Heart left ventricle (tissue), 16 donors: ENCODE measurements around the gene PTGER3. TPM values are rescaled to one million over a fixed set of nuclear protein-coding genes. Genes with fewer than 3 reads are reported as not detected.

Source experiments
- ATAC-seq, 4 donors: fragments of 200-7000 bp; cut with Tn5 transposase; one replicate each; pipeline ENCODE4 v1.9.1; 2020 to 2022; ENCODE audit warnings: moderate library complexity in 4 of 4, mild to moderate bottlenecking in 3 of 4, moderate number of reproducible peaks in 1 of 4
- DNase-seq, 5 donors: peaks; one replicate each; pipeline ENCODE4 v3.0.0-alpha.2; 2020
- H3K27ac ChIP-seq, 12 donors: fragments of 200-600 bp; sonication (generic) in 4 of 12; one replicate each; pipeline versions ENCODE4 v1.5.0 to v1.8.0; 2016 to 2022; ENCODE audit warnings: mild to moderate bottlenecking in 2 of 12
- H3K27me3 ChIP-seq, 9 donors: fragments of 200-600 bp; sonication (generic) in 2 of 9; one replicate each; pipeline versions ENCODE4 v1.5.1 to v1.8.0; 2016 to 2022; ENCODE audit warnings: mild to moderate bottlenecking in 3 of 9
- H3K36me3 ChIP-seq, 9 donors: fragments of 200-600 bp; sonication (generic) in 2 of 9; one replicate each; pipeline versions ENCODE4 v1.5.0 to v1.8.0; 2018 to 2022; ENCODE audit warnings: mild to moderate bottlenecking in 2 of 9
- H3K4me1 ChIP-seq, 12 donors: fragments of 200-600 bp; sonication (generic) in 4 of 12; one replicate each; pipeline versions ENCODE4 v1.5.0 to v1.8.0; 2016 to 2022; ENCODE audit warnings: mild to moderate bottlenecking in 3 of 12
- H3K4me3 ChIP-seq, 12 donors: fragments of 200-600 bp; sonication (generic) in 4 of 12; one replicate each; pipeline versions ENCODE4 v1.5.0 to v1.8.0; 2017 to 2022; ENCODE audit warnings: mild to moderate bottlenecking in 9 of 12, moderate library complexity in 4 of 12
- H3K9me3 ChIP-seq, 12 donors: fragments of 200-600 bp; sonication (generic) in 4 of 12; one replicate each; pipeline versions ENCODE4 v1.5.0 to v1.8.0; 2016 to 2022; ENCODE audit warnings: mild to moderate bottlenecking in 1 of 12
- CTCF ChIP-seq, 12 donors: fragments of 200-600 bp; sonication (generic) in 4 of 12; IDR thresholded peaks; one replicate each; pipeline versions ENCODE4 v1.5.0 to v1.8.0; 2018 to 2022; ENCODE audit warnings: antibody characterized with exemption in 12 of 12, mild to moderate bottlenecking in 5 of 12
- POLR2A ChIP-seq, 2 donors: fragments of 450-650 bp; IDR thresholded peaks; one replicate each; pipeline ENCODE4 v1.6.1; 2017; ENCODE audit warnings: antibody characterized with exemption in 2 of 2, mild to moderate bottlenecking in 2 of 2, moderate library complexity in 2 of 2
- WGBS, 4 donors: extraction: QIAGEN DNeasy Blood & Tissue Kit in 2 of 4; methylation state at CpG; one replicate each; pipeline versions ENCODE4 v1.1.5 to v1.1.7; 2013 to 2018; 5-methylcytosine and 5-hydroxymethylcytosine counted together
- intact Hi-C, 10 donors: fragments of 100-400 bp; cut with DNase I; formaldehyde crosslinking; loops; one replicate each; pipeline versions ENCODE4 v1.11.1 to v1.14.2; 2022
- long read RNA-seq, 3 donors: library from polyadenylated mRNA; unstranded; transcript quantifications; one replicate each; pipeline ENCODE4 v2.0.0, GENCODE V29; 2020 to 2021
- polyA plus RNA-seq, 2 donors: library from polyadenylated mRNA; stranded (reverse); fragments of 200-250 nt; gene quantifications; one replicate each; pipeline ENCODE4 v1.2.3, GENCODE V29; 2013
- total RNA-seq, 9 donors: library from RNA; depleted of rRNA in 2 of 9; stranded (reverse); fragments of >200 nt in 2 of 9; fragmentation: NEBNext Ultra II Directional in 3 of 9; extraction: Animal tissue kit (Norgen Biotek cat#: 25700) in 3 of 9; gene quantifications; one replicate each; pipeline versions ENCODE4 v1.1.0 to v1.2.4, GENCODE V29; 2016 to 2023
- donor health status: ischemic (EF 13 %, LVEDD 7.1; RV severe dilation, severe dysfunction).
- donor health status: healthy with polysubstance abuse.
- donor health status: DM: no; HTN: yes; CAD: no.
- donor health status: DM: no; HTN: no; CAD: no.
- donor health status: ischemic (EF 25% LVEDD 6.9; RV normal size, moderate dysfunction).
- donor health status: ischemic (EF 25% LVEDD 5.7; RV mildly dilated, moderate dysfunction).
- donor health status: healthy.
- donor health status: DM: yes; HTN: yes; CAD: no.
- donor health status: ischemic (EF 35%, LVEDD 5.7; RV mildly dilated, moderate dysfunction).
- donor health status: nonischemic (EF 11% LVEDD 7.7; RV severe dilation, severe dysfunction).
- donor health status: DM: yes; HTN: yes; CAD: no.
- donor health status: PGD.
- donor health status: ischemic (EF 29% LVEDD 5.4; RV normal size, mild dysfunction).
- donor health status: nonischemic (EF 23%, LVEDD 6.1; RV moderate dilation, normal function).

The PTGER3 gene
- total RNA-seq (10 to 100 TPM in 1 of 9 donors, 1 to 10 TPM in 6, under 1 TPM in 2; 0.45 to 11.6 (median 1.3) TPM), polyA plus RNA-seq (1 to 10 TPM; 1.1 to 2.3 TPM)
- long read RNA-seq, donor 1, full-length matches to known transcripts, result 7 of 8 reads
- long read RNA-seq, donor 1, partial matches to known transcripts, result 0 of 8 reads
- long read RNA-seq, donor 1, other reads (novel, unspliced or antisense), result 1 of 8 reads
- long read RNA-seq, donor 2, full-length matches to known transcripts, result 5 of 6 reads
- long read RNA-seq, donor 2, partial matches to known transcripts, result 0 of 6 reads
- long read RNA-seq, donor 2, other reads (novel, unspliced or antisense), result 1 of 6 reads
- long read RNA-seq, donor 3, full-length matches to known transcripts, result 3 of 3 reads
- long read RNA-seq, donor 3, partial matches to known transcripts, result 0 of 3 reads
- long read RNA-seq, donor 3, other reads (novel, unspliced or antisense), result 0 of 3 reads

- DNase-seq (peak; percentile 43 to 86 (median 63)), ATAC-seq (peak in 3 of 4 donors; percentile 75 to 87 (median 85))
- peak within 1 kb of the TSS; percentile 15 to 59 (median 50) for H3K4me3 ChIP-seq
- WGBS, 4 donors, result 6 to 20% (median 7%) methylated on average over 21 to 56 of the region's 56 CpGs
- TF ChIP-seq CTCF (IDR thresholded peaks at IDR 0.05) (no peak), POLR2A (IDR thresholded peaks at IDR 0.05) (no peak)
- peaks cover 0 to 20% (median 8%) of the 10 kb centered on the region in 12 donors for H3K4me1 ChIP-seq
- H3K27ac ChIP-seq, result peak within 1 kb of the TSS in 1 of 12 donors; percentile 32
- H3K36me3 ChIP-seq, result no peaks in the 10 kb centered on the region
- intact Hi-C loops, result loop anchor here in 9 of 10 donors (1.0 to 5.0 kb wide), 8 partner anchors 361 to 521 kb away; no protein-coding TSS in a partner anchor
- H3K9me3 ChIP-seq, result no peaks in the 10 kb centered on the region
- peaks cover 6 to 58% (median 26%) of the 10 kb centered on the region in 9 donors for H3K27me3 ChIP-seq
These were observed at the start of gene PTGER3 for GRCh38 chr1:71047635-71048607. Gene PTGER3, minus strand, starts transcription at chr1:71047816. Its CDS starts 239 bp downstream, at chr1:71047577.

- WGBS, 4 donors, result 91 to 95% (median 93%) methylated on average over 2 of the region's 2 CpGs
- no peaks in the 10 kb centered on the region for H3K9me3 ChIP-seq
- H3K4me3 ChIP-seq, result no peak overlapping the region
- no peak for ATAC-seq
- H3K36me3 ChIP-seq, result no peaks in the 10 kb centered on the region
- H3K4me1 ChIP-seq, result no peaks in the 10 kb centered on the region
- no peak for DNase-seq
- no peak overlapping the region for H3K27ac ChIP-seq
- H3K27me3 ChIP-seq, result no peaks in the 10 kb centered on the region
- intact Hi-C loops, result loop anchor here in 4 of 10 donors (10.0 kb wide), 3 partner anchors 430 to 940 kb away; no protein-coding TSS in a partner anchor
- TF ChIP-seq POLR2A (IDR thresholded peaks at IDR 0.05) (no peak), CTCF (IDR thresholded peaks at IDR 0.05) (no peak)
These were observed 47.3 kb upstream of the PTGER3 start for GRCh38 chr1:71094913-71095312.

GRCh38 chr1:71093938-71094337 lies 46.3 kb upstream of the PTGER3 start:
- no peak for ATAC-seq
- 70 to 75% (median 74%) methylated on average over 1 of the region's 1 CpG for WGBS, 4 donors
- H3K4me1 ChIP-seq, result no peaks in the 10 kb centered on the region
- TF ChIP-seq CTCF (IDR thresholded peaks at IDR 0.05) (peak in 8 of 12 donors; percentile 16 to 47 (median 38)), POLR2A (IDR thresholded peaks at IDR 0.05) (no peak)
- DNase-seq, result no peak
- no peaks in the 10 kb centered on the region for H3K9me3 ChIP-seq
- no peaks in the 10 kb centered on the region for H3K27me3 ChIP-seq
- no peaks in the 10 kb centered on the region for H3K36me3 ChIP-seq
- no peak overlapping the region for H3K27ac ChIP-seq
- H3K4me3 ChIP-seq, result no peak overlapping the region
- intact Hi-C loops, result loop anchor here in 4 of 10 donors (10.0 kb wide), 3 partner anchors 431 to 941 kb away; no protein-coding TSS in a partner anchor
